WTC11 (cell line): ENCODE data around the gene PKP1. TPM values are rescaled to one million over a fixed set of nuclear protein-coding genes. Genes with fewer than 3 reads are reported as not detected.

ENCODE experiments used
- ATAC-seq: fragments of 200-7000 bp; cut with Tn5 transposase; 2 replicates; pipeline ENCODE4 v1.10.0; 2021; ENCODE audit warnings: mild to moderate bottlenecking, moderate library complexity
- CTCF ChIA-PET: fragments of 300-600 bp; sonication (Branson Sonifier 250); formaldehyde crosslinking; loops from one replicate; lab custom pipeline; 2021; ENCODE audit warnings: antibody characterized with exemption; lab: Charles Lee
- POLR2A ChIA-PET: fragments of 350-600 bp; sonication (Branson Sonifier 250); formaldehyde crosslinking; loops from one replicate; lab custom pipeline; 2021; ENCODE audit warnings: antibody characterized with exemption; lab: Charles Lee
- DNase-seq: peaks from one replicate; pipeline ENCODE4 v3.0.0; 2021; ENCODE audit warnings: low spot score
- H3K27ac Mint-ChIP-seq: 2 replicates; pipeline ENCODE4 v1.8.0; 2021; ENCODE audit warnings: mixed read lengths
- H3K27me3 Mint-ChIP-seq: 2 replicates; pipeline ENCODE4 v1.8.0; 2021; ENCODE audit warnings: low read depth, mild to moderate bottlenecking, moderate library complexity, mixed read lengths
- H3K36me3 Mint-ChIP-seq: 2 replicates; pipeline ENCODE4 v1.8.0; 2021; ENCODE audit warnings: mixed read lengths
- H3K4me1 Mint-ChIP-seq: 2 replicates; pipeline ENCODE4 v1.8.0; 2022; ENCODE audit warnings: mixed read lengths
- H3K4me3 Mint-ChIP-seq: 2 replicates; pipeline ENCODE4 v1.8.0; 2021; ENCODE audit warnings: mild to moderate bottlenecking, moderate library complexity, mixed read lengths
- H3K9me3 Mint-ChIP-seq: 2 replicates; pipeline ENCODE4 v1.8.0; 2021; ENCODE audit warnings: mixed read lengths
- ATF1 ChIP-seq: sonication (generic); formaldehyde crosslinking; IDR thresholded peaks from 2 replicates; pipeline ENCODE4 v1.8.1; 2023; ENCODE audit warnings: mild to moderate bottlenecking, moderate library complexity, missing genetic modification reagents
- ATF6 ChIP-seq: sonication (generic); formaldehyde crosslinking; IDR thresholded peaks from 2 replicates; pipeline ENCODE4 v1.8.1; 2023; ENCODE audit warnings: mild to moderate bottlenecking, missing genetic modification reagents
- CBFB ChIP-seq: sonication (generic); formaldehyde crosslinking; IDR thresholded peaks from 2 replicates; pipeline ENCODE4 v1.8.1; 2022; ENCODE audit warnings: mild to moderate bottlenecking, low read depth, missing genetic modification reagents
- EMX1 ChIP-seq: fragments of 250-450 bp; sonication (Bioruptor Pico); IDR thresholded peaks from 2 replicates; pipeline ENCODE4 v1.8.0; 2021; ENCODE audit warnings: mild to moderate bottlenecking
- ESRRA ChIP-seq: sonication (generic); formaldehyde crosslinking; IDR thresholded peaks from 2 replicates; pipeline ENCODE4 v1.8.1; 2022; ENCODE audit warnings: mild to moderate bottlenecking, missing genetic modification reagents, borderline replicate concordance
- GABPB1 ChIP-seq: sonication (generic); formaldehyde crosslinking; IDR thresholded peaks from 2 replicates; pipeline ENCODE4 v1.8.1; 2023; ENCODE audit warnings: mild to moderate bottlenecking, missing genetic modification reagents
- GRHL2 ChIP-seq: fragments of 250-450 bp; sonication (Bioruptor Pico); IDR thresholded peaks from 2 replicates; pipeline ENCODE4 v1.8.0; 2022; ENCODE audit warnings: mild to moderate bottlenecking, moderate library complexity; ENCODE audit not compliant: insufficient replicate concordance, severe bottlenecking
- GTF2I ChIP-seq: fragments of 250-450 bp; sonication (Bioruptor Pico); conservative IDR thresholded peaks from 2 replicates; pipeline ENCODE4 v1.4.0; 2021; ENCODE audit warnings: mild to moderate bottlenecking
- HMGA2 ChIP-seq: fragments of 250-450 bp; sonication (Bioruptor Pico); IDR thresholded peaks from 2 replicates; pipeline ENCODE4 v1.4.0; 2021; ENCODE audit warnings: mild to moderate bottlenecking, moderate library complexity
- HMGXB4 ChIP-seq: sonication (generic); formaldehyde crosslinking; IDR thresholded peaks from 2 replicates; pipeline ENCODE4 v1.8.1; 2023; ENCODE audit warnings: mild to moderate bottlenecking, moderate library complexity, missing genetic modification reagents
- IRF2 ChIP-seq: sonication (generic); formaldehyde crosslinking; IDR thresholded peaks from 2 replicates; pipeline ENCODE4 v1.8.0; 2022; ENCODE audit warnings: low read depth, missing genetic modification reagents, borderline replicate concordance
- JUN ChIP-seq: sonication (generic); formaldehyde crosslinking; IDR thresholded peaks from 2 replicates; pipeline ENCODE4 v1.8.0; 2023; ENCODE audit warnings: mild to moderate bottlenecking, missing genetic modification reagents
- MAX ChIP-seq: sonication (generic); formaldehyde crosslinking; IDR thresholded peaks from 2 replicates; pipeline ENCODE4 v1.8.0; 2022; ENCODE audit warnings: mild to moderate bottlenecking, missing genetic modification reagents
- MLX ChIP-seq: sonication (generic); formaldehyde crosslinking; IDR thresholded peaks from 2 replicates; pipeline ENCODE4 v1.8.1; 2023; ENCODE audit warnings: mild to moderate bottlenecking, missing genetic modification reagents, moderate library complexity
- MYBL2 ChIP-seq: sonication (generic); formaldehyde crosslinking; IDR thresholded peaks from 2 replicates; pipeline ENCODE4 v1.8.1; 2023; ENCODE audit warnings: mild to moderate bottlenecking, moderate library complexity, missing genetic modification reagents
- NFE2L1 ChIP-seq: sonication (generic); formaldehyde crosslinking; IDR thresholded peaks from 2 replicates; pipeline ENCODE4 v1.8.1; 2023; ENCODE audit warnings: missing genetic modification reagents
- NR1H2 ChIP-seq: sonication (generic); formaldehyde crosslinking; IDR thresholded peaks from 2 replicates; pipeline ENCODE4 v1.9.0; 2021; ENCODE audit warnings: mild to moderate bottlenecking, moderate library complexity, missing genetic modification reagents
- NR2C2 ChIP-seq: sonication (generic); formaldehyde crosslinking; IDR thresholded peaks from 2 replicates; pipeline ENCODE4 v1.8.0; 2022; ENCODE audit warnings: mild to moderate bottlenecking, missing genetic modification reagents
- PRRX2 ChIP-seq: fragments of 250-450 bp; sonication (Bioruptor Pico); IDR thresholded peaks from 2 replicates; pipeline ENCODE4 v1.8.0; 2021; ENCODE audit warnings: mild to moderate bottlenecking
- SMAD3 ChIP-seq: sonication (generic); formaldehyde crosslinking; IDR thresholded peaks from 2 replicates; pipeline ENCODE4 v1.8.0; 2022; ENCODE audit warnings: missing genetic modification reagents, mild to moderate bottlenecking, borderline replicate concordance
- TEAD1 ChIP-seq: sonication (generic); formaldehyde crosslinking; IDR thresholded peaks from 2 replicates; pipeline ENCODE4 v1.8.0; 2022; ENCODE audit warnings: mild to moderate bottlenecking, missing genetic modification reagents
- ZNF121 ChIP-seq: sonication (generic); formaldehyde crosslinking; IDR thresholded peaks from 2 replicates; pipeline ENCODE4 v1.8.0; 2023; ENCODE audit warnings: missing genetic modification reagents
- ZNF232 ChIP-seq: sonication (generic); formaldehyde crosslinking; IDR thresholded peaks from 2 replicates; pipeline ENCODE4 v1.8.0; 2022; ENCODE audit warnings: mild to moderate bottlenecking, missing genetic modification reagents
- ZNF416 ChIP-seq: fragments of 250-450 bp; sonication (Bioruptor Pico); IDR thresholded peaks from 2 replicates; pipeline ENCODE4 v1.9.0; 2021; ENCODE audit warnings: mild to moderate bottlenecking, inconsistent platforms
- total RNA-seq: library from RNA; stranded (reverse); gene quantifications from 3 replicates; pipeline ENCODE4 v1.2.3, GENCODE V29; 2021

Gene PKP1
- total RNA-seq, 1 experiment from 2014 or later: 0.24 TPM

GRCh38 chr1:201260236-201260590, 23.1 kb upstream of the PKP1 start:
- ChIA-PET POLR2A (interaction anchor here (0.6 to 1.3 kb wide), 4 partner anchors 116 to 1443 kb away, joined by 3 to 5 read pairs (median 3); no protein-coding TSS in a partner anchor), CTCF (interaction anchor here (0.6 to 2.6 kb wide), 36 partner anchors 8 to 288 kb away, joined by 3 to 62 read pairs (median 4); partner anchors contain the start of genes CACNA1S, IGFN1 and TMEM9)
- ATAC-seq (peak; percentile 51), DNase-seq (no peak)
- no peak overlapping the region for H3K27ac Mint-ChIP-seq
- H3K27me3 Mint-ChIP-seq: peaks cover 11% of the 10 kb centered on the region
- no peaks in the 10 kb centered on the region for H3K9me3 Mint-ChIP-seq
- no peaks in the 10 kb centered on the region for H3K36me3 Mint-ChIP-seq
- peak overlapping the region; percentile 64 for H3K4me3 Mint-ChIP-seq
- H3K4me1 Mint-ChIP-seq: peaks cover 14% of the 10 kb centered on the region
- TF ChIP-seq MYBL2 (CRISPR knock-in tag): no peak
- no peak for TF ChIP-seq TEAD1 (CRISPR knock-in tag)
- TF ChIP-seq NFE2L1 (CRISPR knock-in tag): no peak
- no peak for TF ChIP-seq ZNF232 (CRISPR knock-in tag)
- TF ChIP-seq NR2C2: no peak
- no peak for TF ChIP-seq ZNF121 (CRISPR knock-in tag)
- no peak for TF ChIP-seq CBFB
- TF ChIP-seq SMAD3 (CRISPR knock-in tag): no peak
- TF ChIP-seq ZNF416: no peak
- TF ChIP-seq GABPB1: no peak
- no peak for TF ChIP-seq HMGXB4
- no peak for TF ChIP-seq GRHL2 (CRISPR knock-in tag)
- TF ChIP-seq EMX1 (CRISPR knock-in tag): no peak
- no peak for TF ChIP-seq ESRRA

- ATAC-seq (no peak), DNase-seq (no peak)
- Mint-ChIP-seq H3K4me3 (peak overlapping the region; percentile 64), H3K4me1 (peaks cover 14% of the 10 kb centered on the region), H3K27ac (no peak overlapping the region)
- TF ChIP-seq JUN (CRISPR knock-in tag) (no peak), CBFB (no peak), NR1H2 (CRISPR knock-in tag) (no peak), ATF6 (CRISPR knock-in tag) (no peak), MAX (no peak), HMGA2 (CRISPR knock-in tag) (no peak), IRF2 (CRISPR knock-in tag) (no peak), ATF1 (CRISPR knock-in tag) (no peak), MLX (CRISPR knock-in tag) (no peak), PRRX2 (CRISPR knock-in tag) (no peak), GTF2I (CRISPR knock-in tag) (no peak)
- TF ChIP-seq, all 79 proteins: peak for 0
- CTCF ChIA-PET: interaction anchor here (0.6 to 2.6 kb wide), 25 partner anchors 8 to 281 kb away, joined by 3 to 62 read pairs (median 5); partner anchors contain the start of genes CACNA1S and IGFN1
- no peaks in the 10 kb centered on the region for H3K36me3 Mint-ChIP-seq
- no peaks in the 10 kb centered on the region for H3K9me3 Mint-ChIP-seq
- peaks cover 11% of the 10 kb centered on the region for H3K27me3 Mint-ChIP-seq
- POLR2A ChIA-PET: interaction anchor here (1.3 kb wide), 1 partner anchor 115 kb away, joined by 5 read pairs; no protein-coding TSS in a partner anchor
Observed at GRCh38 chr1:201260648-201261311, 22.5 kb upstream of the PKP1 start.
